Measurements from ENCODE around the gene MC5R. TPM values are rescaled to one million over a fixed set of nuclear protein-coding genes. Genes with fewer than 3 reads are reported as not detected.

Gene MC5R
- total RNA-seq, 1 experiment from 2014 or later = not detected

DNA sequence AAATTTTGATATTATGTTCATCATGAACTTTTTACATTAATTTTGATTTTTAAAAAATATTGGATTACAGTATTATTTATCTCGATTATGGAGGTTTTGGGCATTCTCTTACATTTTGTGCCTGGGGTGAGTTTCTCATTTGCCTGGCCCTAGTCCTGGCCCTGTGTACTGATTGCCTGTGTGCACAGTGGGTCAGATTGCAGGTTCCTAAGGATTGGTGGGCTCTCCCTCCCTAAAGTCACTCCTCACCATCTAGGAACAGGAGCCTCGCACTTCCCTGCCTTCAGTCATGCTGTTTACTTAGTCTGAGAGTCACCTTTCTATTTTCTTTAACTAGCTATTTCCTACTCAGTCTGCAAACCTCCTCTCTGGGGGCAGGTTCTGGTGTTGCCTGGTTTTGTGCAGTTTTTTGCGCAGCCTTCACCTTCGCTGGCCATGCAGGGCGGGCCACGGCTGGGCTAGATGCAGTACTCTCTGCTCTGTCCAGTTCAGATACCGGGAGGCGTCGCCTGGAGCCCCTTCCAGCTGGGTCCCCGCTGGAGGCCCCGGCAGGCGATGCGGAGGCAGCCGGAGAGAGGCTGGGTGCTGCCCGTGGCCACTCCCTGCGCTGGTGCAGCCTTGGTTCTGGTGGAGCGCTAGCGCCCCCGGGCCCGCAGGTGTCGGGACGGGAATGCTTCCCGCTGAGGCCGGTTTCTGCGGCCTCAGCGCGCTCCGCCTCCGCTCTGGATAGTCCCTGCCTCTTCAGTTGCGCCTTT is 23.3 kb upstream of the MC5R start:
- Mint-ChIP-seq H3K4me3 (peak overlapping the region; percentile 62 to 76), H3K27ac (no peak overlapping the region), H3K27me3 (ENCODE audit: low read depth) (peaks cover 22% of the 10 kb centered on the region), H3K9me3 (peaks cover 0 to 3% of the 10 kb centered on the region in 2 experiments; a peak in 1 of 5 replicates), H3K4me1 (peaks cover 35 to 46% of the 10 kb centered on the region in 2 experiments), H3K36me3 (ENCODE audit: insufficient read depth in 1 of 3, low read depth in 3 of 3) (peaks cover 2 to 4% (median 4%) of the 10 kb centered on the region in 3 experiments; a peak in 4 of 7 replicates)
- Histone ChIP-seq H3K27me3 (ENCODE audit: insufficient read depth, low read length) (no peaks in the 10 kb centered on the region), H4K91ac (ENCODE audit: insufficient read length, low read depth, low read length) (no peak overlapping the region), H4K20me1 (ENCODE audit: control insufficient read depth, insufficient read depth, insufficient read length) (no peaks in the 10 kb centered on the region), H3K9me3 (ENCODE audit: control insufficient read depth, low read depth, low read length) (no peaks in the 10 kb centered on the region), H2AFZ (ENCODE audit: low read length) (no peak overlapping the region), H2BK12ac (ENCODE audit: insufficient read length, low read depth, low read length) (no peak overlapping the region), H3K4me1 (ENCODE audit: insufficient read depth, low read length) (peaks cover 2% of the 10 kb centered on the region; the same call in 1 of the 2 replicates), H4K8ac (replicated peaks; ENCODE audit: insufficient read length, low read depth, low read length) (no peak overlapping the region), H2BK20ac (ENCODE audit: low read depth, low read length, poor library complexity, severe bottlenecking) (no peak overlapping the region), H3K4ac (ENCODE audit: low read depth, low read length) (no peak overlapping the region), H3K18ac (ENCODE audit: insufficient read length, low read depth, low read length) (no peak overlapping the region), H3K56ac (ENCODE audit: insufficient read length, low read depth, low read length) (no peak overlapping the region), H3K14ac (ENCODE audit: insufficient read depth, low read length) (no peak overlapping the region), H3K23me2 (ENCODE audit: insufficient read length, low read depth, low read length, poor library complexity, severe bottlenecking) (peaks cover 8% of the 10 kb centered on the region), H2BK120ac (ENCODE audit: low read depth, low read length, poor library complexity, severe bottlenecking) (no peak overlapping the region), H2BK15ac (ENCODE audit: low read depth, low read length) (no peak overlapping the region), H2BK5ac (ENCODE audit: insufficient read length, low read length) (no peak overlapping the region), H3K79me2 (ENCODE audit: insufficient read depth, low read length) (no peaks in the 10 kb centered on the region), H3K79me1 (ENCODE audit: insufficient read depth, low read depth, low read length, poor library complexity, severe bottlenecking) (no peaks in the 10 kb centered on the region), H2AK5ac (ENCODE audit: insufficient read length, low read length) (no peak overlapping the region), H3K4me2 (ENCODE audit: insufficient read depth, insufficient read length, low read length) (peak overlapping the region; percentile 82), H3K9ac (ENCODE audit: extremely low read depth, insufficient read length, low read length) (no peak overlapping the region), H4K5ac (ENCODE audit: insufficient read length, low read depth, low read length) (no peak overlapping the region), H3K27ac (ENCODE audit: insufficient read length, low read depth, low read length) (no peak overlapping the region), H3T11ph (ENCODE audit: low read length) (no peak overlapping the region), H3K23ac (ENCODE audit: insufficient read length, low read depth, low read length) (no peak overlapping the region)
- WGBS (ENCODE audit: extremely low coverage, insufficient read length, low lambda C conversion rate) = no CpG with 5 or more reads among the region's 30 CpGs
- DNase-seq = peak; percentile 76
- TF ChIP-seq, protein P1, sequence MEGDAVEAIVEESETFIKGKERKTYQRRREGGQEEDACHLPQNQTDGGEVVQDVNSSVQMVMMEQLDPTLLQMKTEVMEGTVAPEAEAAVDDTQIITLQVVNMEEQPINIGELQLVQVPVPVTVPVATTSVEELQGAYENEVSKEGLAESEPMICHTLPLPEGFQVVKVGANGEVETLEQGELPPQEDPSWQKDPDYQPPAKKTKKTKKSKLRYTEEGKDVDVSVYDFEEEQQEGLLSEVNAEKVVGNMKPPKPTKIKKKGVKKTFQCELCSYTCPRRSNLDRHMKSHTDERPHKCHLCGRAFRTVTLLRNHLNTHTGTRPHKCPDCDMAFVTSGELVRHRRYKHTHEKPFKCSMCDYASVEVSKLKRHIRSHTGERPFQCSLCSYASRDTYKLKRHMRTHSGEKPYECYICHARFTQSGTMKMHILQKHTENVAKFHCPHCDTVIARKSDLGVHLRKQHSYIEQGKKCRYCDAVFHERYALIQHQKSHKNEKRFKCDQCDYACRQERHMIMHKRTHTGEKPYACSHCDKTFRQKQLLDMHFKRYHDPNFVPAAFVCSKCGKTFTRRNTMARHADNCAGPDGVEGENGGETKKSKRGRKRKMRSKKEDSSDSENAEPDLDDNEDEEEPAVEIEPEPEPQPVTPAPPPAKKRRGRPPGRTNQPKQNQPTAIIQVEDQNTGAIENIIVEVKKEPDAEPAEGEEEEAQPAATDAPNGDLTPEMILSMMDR (conservative IDR thresholded peaks at IDR 0.05) = peak; percentile 51

Data from H9 (cell line).